Right lobe of liver (tissue), 4 donors: ENCODE results near the gene OPHN1.

Source experiments
- CTCF ChIP-seq, 4 donors: fragments of 200-600 bp in 3 of 4; fragments of 450-650 bp in 1 of 4; IDR thresholded peaks; one replicate each; pipeline versions ENCODE4 v1.5.1 to v1.8.0; 2016 to 2022; ENCODE audit warnings: antibody characterized with exemption in 4 of 4, mild to moderate bottlenecking in 2 of 4
- POLR2A ChIP-seq: fragments of 450-650 bp; IDR thresholded peaks from one replicate; pipeline ENCODE4 v1.6.1; 2017; ENCODE audit warnings: antibody characterized with exemption, mild to moderate bottlenecking
- donor health status: DM: no; HTN: no; CAD: no.
- donor health status: DM: no; HTN: no; CAD: no.
- donor health status: DM: no; HTN: yes; CAD: no.

- TF ChIP-seq CTCF (IDR thresholded peaks at IDR 0.05) (no peak), POLR2A (no peak)
Observed at GRCh38 chrX:68387776-68388175, 45.5 kb downstream of the OPHN1 start.
